ENCODE data around the gene TTLL12.

TTLL12 gene

DNA sequence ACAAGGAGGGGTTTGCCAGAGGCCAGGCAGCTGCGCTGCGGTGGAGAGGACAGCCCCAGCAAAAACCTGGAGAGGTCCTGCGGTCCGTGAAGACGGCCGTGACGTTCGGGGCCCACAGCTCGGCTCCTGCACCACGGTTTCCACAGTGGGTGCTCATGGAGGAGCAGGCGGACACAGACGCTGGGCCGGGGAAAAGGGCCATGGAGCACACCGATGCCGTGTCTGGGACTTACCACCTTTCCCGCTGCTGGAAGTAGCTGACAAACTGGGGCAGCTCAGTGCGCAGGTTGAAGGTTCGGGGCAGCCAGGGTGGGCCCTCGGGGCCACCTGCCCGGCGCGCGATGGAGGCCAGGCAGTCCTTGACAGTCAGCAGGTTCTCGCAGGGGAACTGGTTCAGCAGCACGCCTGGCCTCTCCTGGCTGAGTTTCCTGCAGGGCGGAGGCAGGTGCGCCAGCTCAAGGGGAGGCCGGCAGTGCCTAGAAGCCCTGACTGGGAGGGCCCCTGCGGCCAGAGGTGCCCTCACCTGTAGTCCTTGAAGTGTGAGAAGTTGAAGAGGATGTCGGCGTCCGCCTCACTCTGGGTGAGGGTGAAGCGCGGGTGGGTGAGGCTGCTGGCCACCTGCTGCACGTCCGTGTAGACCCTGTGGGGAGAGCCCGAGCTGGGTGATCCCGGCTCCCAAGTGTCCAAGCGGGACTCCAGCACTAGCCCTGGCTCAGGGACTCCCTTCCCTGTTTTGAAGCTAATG is 12.8 kb downstream of the TTLL12 start:
- TF ChIP-seq, protein P1, sequence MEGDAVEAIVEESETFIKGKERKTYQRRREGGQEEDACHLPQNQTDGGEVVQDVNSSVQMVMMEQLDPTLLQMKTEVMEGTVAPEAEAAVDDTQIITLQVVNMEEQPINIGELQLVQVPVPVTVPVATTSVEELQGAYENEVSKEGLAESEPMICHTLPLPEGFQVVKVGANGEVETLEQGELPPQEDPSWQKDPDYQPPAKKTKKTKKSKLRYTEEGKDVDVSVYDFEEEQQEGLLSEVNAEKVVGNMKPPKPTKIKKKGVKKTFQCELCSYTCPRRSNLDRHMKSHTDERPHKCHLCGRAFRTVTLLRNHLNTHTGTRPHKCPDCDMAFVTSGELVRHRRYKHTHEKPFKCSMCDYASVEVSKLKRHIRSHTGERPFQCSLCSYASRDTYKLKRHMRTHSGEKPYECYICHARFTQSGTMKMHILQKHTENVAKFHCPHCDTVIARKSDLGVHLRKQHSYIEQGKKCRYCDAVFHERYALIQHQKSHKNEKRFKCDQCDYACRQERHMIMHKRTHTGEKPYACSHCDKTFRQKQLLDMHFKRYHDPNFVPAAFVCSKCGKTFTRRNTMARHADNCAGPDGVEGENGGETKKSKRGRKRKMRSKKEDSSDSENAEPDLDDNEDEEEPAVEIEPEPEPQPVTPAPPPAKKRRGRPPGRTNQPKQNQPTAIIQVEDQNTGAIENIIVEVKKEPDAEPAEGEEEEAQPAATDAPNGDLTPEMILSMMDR (IDR thresholded peaks at IDR 0.05; ENCODE audit: borderline replicate concordance, insufficient read depth, low read depth, low read length): no peak
- H3K4me3 ChIP-seq (ENCODE audit: low read depth, low read length): no peak overlapping the region

DNA sequence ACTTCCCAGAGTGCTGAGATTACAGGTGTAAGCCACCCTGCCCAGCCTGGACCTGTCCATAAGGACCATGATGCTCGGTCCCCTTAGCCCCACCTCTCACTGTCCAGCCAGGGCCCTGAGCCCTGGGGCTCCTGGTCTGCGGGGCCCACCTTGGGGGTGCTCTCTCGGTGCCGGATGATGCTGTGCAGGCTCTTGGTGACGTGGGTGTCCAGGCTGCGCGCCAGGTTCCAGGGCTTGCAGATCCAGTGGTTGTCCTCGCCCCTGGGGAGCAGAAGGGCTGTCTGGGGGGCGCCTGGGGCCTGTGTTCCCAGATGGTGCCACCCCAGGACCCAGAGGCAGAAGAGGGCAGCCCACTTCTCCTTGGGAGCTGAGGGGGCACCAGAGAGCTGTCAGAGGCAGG is 13.4 kb downstream of the TTLL12 start:
- no peak overlapping the region for H3K4me3 ChIP-seq (ENCODE audit: low read depth, low read length)
- TF ChIP-seq, protein P1 (IDR thresholded peaks at IDR 0.05; ENCODE audit: borderline replicate concordance, insufficient read depth, low read depth, low read length): no peak

DNA sequence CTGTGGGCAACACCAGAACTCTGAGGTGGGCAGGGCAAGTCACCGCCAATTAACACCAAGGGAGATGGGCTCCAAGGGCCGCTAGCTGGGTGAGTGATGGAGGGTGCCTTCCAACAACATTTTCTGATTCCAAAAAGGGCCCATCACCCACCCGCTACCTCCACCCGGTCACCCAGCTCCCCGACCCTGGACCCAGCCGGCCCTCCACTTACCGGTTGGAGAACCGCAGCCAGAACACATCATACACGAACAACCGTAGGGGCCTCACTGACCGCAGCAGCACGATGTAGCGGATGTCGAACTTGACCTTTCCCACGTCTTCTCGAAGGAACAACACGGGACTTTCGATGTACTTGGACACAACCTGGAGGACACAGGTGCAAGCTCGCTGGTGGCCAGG is 14.7 kb downstream of the TTLL12 start:
- TF ChIP-seq, protein P1 (IDR thresholded peaks at IDR 0.05; ENCODE audit: borderline replicate concordance, insufficient read depth, low read depth, low read length): no peak
- H3K4me3 ChIP-seq (ENCODE audit: low read depth, low read length): no peak overlapping the region

DNA sequence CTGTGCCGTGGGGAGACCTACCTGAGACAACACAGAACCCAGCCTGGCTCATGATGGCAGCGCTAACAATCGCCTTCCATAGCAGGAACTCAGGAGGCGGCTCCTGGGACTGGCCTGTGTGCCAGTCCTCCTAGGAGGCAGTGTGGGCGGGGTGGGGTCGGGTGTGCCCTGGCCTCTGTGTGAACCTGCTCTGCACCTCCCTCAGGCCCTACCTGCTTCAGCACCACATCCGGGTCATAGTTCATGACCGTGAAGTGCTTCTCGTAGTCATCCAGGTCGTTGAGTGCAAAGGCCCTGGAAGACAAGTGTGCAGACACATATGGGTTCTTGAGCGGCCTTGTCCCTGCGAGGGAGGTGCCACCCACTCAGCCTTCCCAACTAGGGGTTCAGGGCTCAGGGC is 15.3 kb downstream of the TTLL12 start:
- H3K4me3 ChIP-seq (ENCODE audit: low read depth, low read length): no peak overlapping the region
- TF ChIP-seq, protein P1 (IDR thresholded peaks at IDR 0.05; ENCODE audit: borderline replicate concordance, insufficient read depth, low read depth, low read length): no peak

DNA sequence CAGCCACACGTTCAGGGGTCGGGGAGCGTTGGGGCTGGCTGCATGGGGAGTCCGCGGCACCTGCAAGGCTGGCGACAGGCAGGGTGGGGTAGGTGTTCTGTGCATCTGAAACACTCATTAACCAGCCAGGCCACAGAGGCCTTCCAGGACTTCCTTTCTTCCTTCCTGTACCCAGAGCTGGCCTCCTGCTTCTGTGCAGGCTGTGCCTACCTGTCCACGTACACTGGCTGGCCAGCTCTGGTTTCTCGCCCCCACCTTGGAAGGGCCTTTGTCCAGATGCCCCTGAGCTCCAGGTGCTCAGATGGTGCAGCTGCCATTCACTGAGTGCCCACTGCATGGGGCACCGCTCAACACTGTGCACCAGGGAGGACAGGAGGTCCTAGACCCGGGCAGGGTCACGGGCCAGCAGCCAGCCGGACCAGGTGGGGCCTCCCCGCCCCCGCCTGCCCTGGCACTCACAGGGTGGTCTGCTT is 15.9 kb downstream of the TTLL12 start:
- H3K4me3 ChIP-seq (ENCODE audit: low read depth, low read length): no peak overlapping the region
- TF ChIP-seq, protein P1 (IDR thresholded peaks at IDR 0.05; ENCODE audit: borderline replicate concordance, insufficient read depth, low read depth, low read length): no peak

DNA sequence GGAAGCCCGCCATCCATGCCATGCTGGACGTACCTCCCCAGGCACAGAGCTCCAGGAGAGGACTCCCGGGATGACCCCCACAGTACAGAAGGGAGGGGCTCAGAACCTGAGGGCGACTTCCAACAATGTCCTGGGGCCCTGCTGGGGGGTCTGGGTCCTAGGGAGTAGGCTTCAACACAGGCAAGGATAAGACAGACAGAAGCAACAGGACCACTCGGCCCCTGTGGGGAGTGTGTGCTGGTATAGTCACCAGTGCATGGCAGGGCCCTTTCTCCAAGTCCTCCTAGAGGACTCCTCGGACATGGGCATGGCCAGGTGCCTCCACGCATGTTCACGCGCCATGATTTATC is 16.8 kb downstream of the TTLL12 start:
- H3K4me3 ChIP-seq (ENCODE audit: low read depth, low read length): no peak overlapping the region
- TF ChIP-seq, protein P1 (IDR thresholded peaks at IDR 0.05; ENCODE audit: borderline replicate concordance, insufficient read depth, low read depth, low read length): no peak

Data from GM12875 (cell line).